ENCODE data around the gene RND2.

- no peak for TF ChIP-seq RERE (CRISPR knock-in tag; IDR thresholded peaks at IDR 0.05; ENCODE audit: low read depth)
- TF ChIP-seq ARID4A (CRISPR knock-in tag; IDR thresholded peaks at IDR 0.05; ENCODE audit: borderline replicate concordance) = no peak
- no peak for TF ChIP-seq POLR2A (IDR thresholded peaks at IDR 0.05; ENCODE audit: insufficient read depth in 1 of 2, low read depth in 2 of 2, low read length in 2 of 2)
- TF ChIP-seq ZNF777 (CRISPR knock-in tag; IDR thresholded peaks at IDR 0.05) = no peak
- no peak for TF ChIP-seq HNRNPLL (IDR thresholded peaks at IDR 0.05; ENCODE audit: low read depth, low read length, poor library complexity, severe bottlenecking)
- TF ChIP-seq RAD21 (CRISPR knock-in tag; IDR thresholded peaks at IDR 0.05) = no peak
- no peak for TF ChIP-seq ELF4 (CRISPR knock-in tag; IDR thresholded peaks at IDR 0.05; ENCODE audit: borderline replicate concordance)
- no peak for TF ChIP-seq CTCF (CRISPR knock-in tag; IDR thresholded peaks at IDR 0.05)
These were observed 10.9 kb upstream of the RND2 start for GRCh38 chr17:43014020-43014648.

Measured in HepG2 (cell line).